Liver (tissue), 9 donors: ENCODE measurements around the gene ARV1. TPM values are rescaled to one million over a fixed set of nuclear protein-coding genes. Genes with fewer than 3 reads are reported as not detected.

Experiments used
- DNase-seq: peaks from one replicate; pipeline ENCODE4 v3.0.0-alpha.2; 2017; ENCODE audit warnings: low spot score
- H3K27ac ChIP-seq, 2 donors: one replicate each; pipeline ENCODE4 v1.7.0; 2013; ENCODE audit warnings: inconsistent platforms in 2 of 2, low read length in 2 of 2, control low read depth in 1 of 2, low read depth in 1 of 2, mild to moderate bottlenecking in 1 of 2
- H3K27me3 ChIP-seq, 4 donors: one replicate each; pipeline versions ENCODE4 v1.6.1 to v1.7.0; 2013; ENCODE audit warnings: low read length in 3 of 4, inconsistent platforms in 1 of 4, mild to moderate bottlenecking in 1 of 4, moderate library complexity in 1 of 4; ENCODE audit not compliant: control insufficient read depth in 4 of 4, insufficient read depth in 4 of 4
- H3K36me3 ChIP-seq, 4 donors: one replicate each; pipeline versions ENCODE4 v1.6.1 to v1.7.0; 2013; ENCODE audit warnings: low read length in 3 of 4, mild to moderate bottlenecking in 3 of 4, low read depth in 1 of 4, moderate library complexity in 1 of 4; ENCODE audit not compliant: control insufficient read depth in 4 of 4, insufficient read depth in 3 of 4
- H3K4me1 ChIP-seq, 4 donors: one replicate each; pipeline versions ENCODE4 v1.6.1 to v1.7.0; 2013; ENCODE audit warnings: low read length in 3 of 4, mild to moderate bottlenecking in 3 of 4, moderate library complexity in 1 of 4; ENCODE audit not compliant: control insufficient read depth in 4 of 4, insufficient read depth in 4 of 4
- H3K4me3 ChIP-seq, 3 donors: one replicate each; pipeline versions ENCODE4 v1.6.1 to v1.7.0; 2013; ENCODE audit warnings: low read length in 3 of 3, control low read depth in 1 of 3, low read depth in 1 of 3, mild to moderate bottlenecking in 1 of 3
- H3K9ac ChIP-seq, 2 donors: one replicate each; pipeline ENCODE4 v1.7.0; 2013; ENCODE audit warnings: low read length in 2 of 2, mild to moderate bottlenecking in 2 of 2, moderate library complexity in 2 of 2, control low read depth in 1 of 2, low read depth in 1 of 2
- H3K9me3 ChIP-seq, 4 donors: one replicate each; pipeline versions ENCODE4 v1.6.1 to v1.7.0; 2013; ENCODE audit warnings: low read length in 3 of 4; ENCODE audit not compliant: control insufficient read depth in 4 of 4
- EGR1 ChIP-seq, 2 donors: IDR thresholded peaks; 2 replicates each; pipeline ENCODE4 v1.6.1; 2016 to 2018; ENCODE audit warnings: antibody characterized with exemption in 2 of 2, low read depth in 2 of 2
- FOXA1 ChIP-seq: IDR thresholded peaks from 2 replicates; pipeline ENCODE4 v1.6.1; 2016; ENCODE audit warnings: antibody characterized with exemption
- GABPA ChIP-seq, 2 donors: IDR thresholded peaks in 1 of 2; conservative IDR thresholded peaks in 1 of 2; 2 replicates each; pipeline ENCODE4 v1.6.1; 2016; ENCODE audit warnings: antibody characterized with exemption in 2 of 2, mild to moderate bottlenecking in 1 of 2, moderate library complexity in 1 of 2
- HNF4A ChIP-seq, 2 donors: conservative IDR thresholded peaks; 2 replicates each; pipeline ENCODE4 v1.6.1; 2016; ENCODE audit warnings: antibody characterized with exemption in 2 of 2, mild to moderate bottlenecking in 2 of 2
- HNF4G ChIP-seq: IDR thresholded peaks from 2 replicates; pipeline ENCODE4 v1.6.1; 2016; ENCODE audit warnings: antibody characterized with exemption
- JUND ChIP-seq, 2 donors: IDR thresholded peaks; 2 replicates each; pipeline ENCODE4 v1.6.1; 2016; ENCODE audit warnings: antibody characterized with exemption in 2 of 2
- NR2F2 ChIP-seq: IDR thresholded peaks from 2 replicates; pipeline ENCODE4 v1.6.1; 2016; ENCODE audit warnings: antibody characterized with exemption
- RAD21 ChIP-seq, 2 donors: IDR thresholded peaks; 2 replicates each; pipeline ENCODE4 v1.6.1; 2016; ENCODE audit warnings: antibody characterized with exemption in 2 of 2, mild to moderate bottlenecking in 2 of 2
- SP1 ChIP-seq: IDR thresholded peaks from 2 replicates; pipeline ENCODE4 v1.6.1; 2018; ENCODE audit warnings: antibody characterized with exemption, mild to moderate bottlenecking
- TAF1 ChIP-seq: conservative IDR thresholded peaks from 2 replicates; pipeline ENCODE4 v1.6.1; 2016; ENCODE audit warnings: antibody characterized with exemption, mild to moderate bottlenecking
- YY1 ChIP-seq: IDR thresholded peaks from 2 replicates; pipeline ENCODE4 v1.6.1; 2016; ENCODE audit warnings: antibody characterized with exemption, mild to moderate bottlenecking
- WGBS: extraction: QIAGEN DNeasy Blood & Tissue Kit; methylation state at CpG from one replicate; pipeline ENCODE4 v1.1.7; 2013; 5-methylcytosine and 5-hydroxymethylcytosine counted together
- polyA plus RNA-seq, 2 donors: library from polyadenylated mRNA; stranded (reverse) in 1 of 2; unstranded in 1 of 2; fragments of 200-250 nt in 1 of 2; fragments of >200 nt in 1 of 2; fragmentation: Nextera tagmentation in 1 of 2; extraction: Ambion mirVana in 1 of 2; gene quantifications; one replicate each; pipeline versions ENCODE4 v1.2.1 to v1.2.3, GENCODE V29; 2013 to 2015
- total RNA-seq, 2 donors: library from RNA; depleted of rRNA; stranded (reverse); fragments of >200 nt; gene quantifications; one replicate each; pipeline ENCODE4 v1.2.3, GENCODE V29; 2014
- TF ChIP-seq, protein P1 (sequence below): fragments of 150-350 bp; IDR thresholded peaks from 2 replicates; pipeline ENCODE4 v1.5.1; 2017; ENCODE audit warnings: improper control_type of control experiment, low read depth, low read length; ENCODE audit not compliant: missing input control
- TF ChIP-seq, protein P2 (sequence below): IDR thresholded peaks from 2 replicates; pipeline ENCODE4 v1.6.1; 2016; ENCODE audit warnings: antibody characterized with exemption
- donor health status: healthy.
- donor health status: healthy.
- donor health status: healthy.
- donor health status: healthy.
- donor health status: healthy.

ARV1 gene
- total and polyA plus RNA-seq, 4 donors = 11.4 to 18.9 (median 14.6) TPM

DNA sequence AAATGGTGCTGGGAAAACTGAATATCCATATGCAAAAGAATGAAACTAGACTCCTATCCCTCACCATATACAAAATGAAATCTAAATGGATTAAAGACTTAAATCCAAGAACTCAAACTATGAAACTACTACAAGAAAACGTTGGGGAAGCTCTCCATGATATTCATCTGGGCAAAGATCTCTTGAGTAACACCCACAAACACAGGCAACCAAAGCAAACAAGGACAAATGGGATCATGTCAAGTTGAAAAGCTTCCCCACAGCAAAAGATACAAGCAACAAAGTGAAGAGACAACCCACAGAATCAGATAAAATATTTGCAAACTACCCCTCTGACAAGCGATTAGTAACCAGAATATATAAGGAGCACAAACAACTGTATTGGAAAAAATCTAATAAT is 14.0 kb upstream of the ARV1 start:
- no peak overlapping the region for H3K9ac ChIP-seq
- 20% methylated on average over 2 of the region's 2 CpGs for WGBS
- peak; percentile 25 for TF ChIP-seq HNF4A (conservative IDR thresholded peaks at IDR 0.05)
- TF ChIP-seq JUND (IDR thresholded peaks at IDR 0.05) = no peak
- no peak for TF ChIP-seq FOXA1
- peak in 1 of 2 donors; percentile 18 for TF ChIP-seq RAD21 (IDR thresholded peaks at IDR 0.05)
- TF ChIP-seq YY1 = peak; percentile 32
- TF ChIP-seq HNF4G = no peak
- no peaks in the 10 kb centered on the region for H3K9me3 ChIP-seq
- H3K4me1 ChIP-seq = peaks cover 3 to 16% (median 8%) of the 10 kb centered on the region in 4 donors
- no peak overlapping the region for H3K27ac ChIP-seq
- no peak overlapping the region for H3K4me3 ChIP-seq
- H3K36me3 ChIP-seq = peaks cover 0 to under 1% (median 0%) of the 10 kb centered on the region in 4 donors
- no peak for DNase-seq
- no peaks in the 10 kb centered on the region for H3K27me3 ChIP-seq

DNA sequence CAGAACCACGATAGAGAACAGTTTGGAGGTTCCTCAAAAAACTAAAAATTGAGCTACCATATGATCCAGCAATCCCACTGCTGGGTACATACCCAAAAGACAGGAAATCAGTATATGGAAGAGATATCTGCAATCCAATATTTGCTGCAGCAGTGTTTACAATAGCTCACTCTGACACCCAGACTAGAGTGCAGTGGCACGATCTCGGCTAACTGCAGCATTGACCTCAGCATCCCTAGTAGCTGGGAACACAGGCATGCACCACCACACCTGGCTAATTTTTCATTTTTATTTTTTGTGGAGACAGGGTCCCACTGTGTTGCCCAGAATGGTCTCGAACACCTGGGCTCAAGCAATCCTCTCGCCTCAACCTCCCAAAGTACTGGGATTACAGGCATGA is 13.4 kb upstream of the ARV1 start:
- Histone ChIP-seq H3K4me3 (no peak overlapping the region), H3K27ac (no peak overlapping the region), H3K27me3 (no peaks in the 10 kb centered on the region), H3K9ac (no peak overlapping the region), H3K4me1 (peaks cover 3 to 16% (median 8%) of the 10 kb centered on the region in 4 donors), H3K9me3 (no peaks in the 10 kb centered on the region), H3K36me3 (peaks cover 0 to 2% (median 0%) of the 10 kb centered on the region in 4 donors)
- 73% methylated on average over 5 of the region's 5 CpGs for WGBS
- TF ChIP-seq NR2F2 (no peak), EGR1 (IDR thresholded peaks at IDR 0.05; ENCODE audit: low read depth in 2 of 2) (no peak), HNF4A (conservative IDR thresholded peaks at IDR 0.05) (no peak), RAD21 (IDR thresholded peaks at IDR 0.05) (no peak), JUND (IDR thresholded peaks at IDR 0.05) (no peak), TAF1 (no peak)
- TF ChIP-seq, protein P1, sequence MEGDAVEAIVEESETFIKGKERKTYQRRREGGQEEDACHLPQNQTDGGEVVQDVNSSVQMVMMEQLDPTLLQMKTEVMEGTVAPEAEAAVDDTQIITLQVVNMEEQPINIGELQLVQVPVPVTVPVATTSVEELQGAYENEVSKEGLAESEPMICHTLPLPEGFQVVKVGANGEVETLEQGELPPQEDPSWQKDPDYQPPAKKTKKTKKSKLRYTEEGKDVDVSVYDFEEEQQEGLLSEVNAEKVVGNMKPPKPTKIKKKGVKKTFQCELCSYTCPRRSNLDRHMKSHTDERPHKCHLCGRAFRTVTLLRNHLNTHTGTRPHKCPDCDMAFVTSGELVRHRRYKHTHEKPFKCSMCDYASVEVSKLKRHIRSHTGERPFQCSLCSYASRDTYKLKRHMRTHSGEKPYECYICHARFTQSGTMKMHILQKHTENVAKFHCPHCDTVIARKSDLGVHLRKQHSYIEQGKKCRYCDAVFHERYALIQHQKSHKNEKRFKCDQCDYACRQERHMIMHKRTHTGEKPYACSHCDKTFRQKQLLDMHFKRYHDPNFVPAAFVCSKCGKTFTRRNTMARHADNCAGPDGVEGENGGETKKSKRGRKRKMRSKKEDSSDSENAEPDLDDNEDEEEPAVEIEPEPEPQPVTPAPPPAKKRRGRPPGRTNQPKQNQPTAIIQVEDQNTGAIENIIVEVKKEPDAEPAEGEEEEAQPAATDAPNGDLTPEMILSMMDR = no peak
- TF ChIP-seq, protein P2, sequence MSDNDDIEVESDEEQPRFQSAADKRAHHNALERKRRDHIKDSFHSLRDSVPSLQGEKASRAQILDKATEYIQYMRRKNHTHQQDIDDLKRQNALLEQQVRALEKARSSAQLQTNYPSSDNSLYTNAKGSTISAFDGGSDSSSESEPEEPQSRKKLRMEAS = no peak
- no peak for DNase-seq

DNA sequence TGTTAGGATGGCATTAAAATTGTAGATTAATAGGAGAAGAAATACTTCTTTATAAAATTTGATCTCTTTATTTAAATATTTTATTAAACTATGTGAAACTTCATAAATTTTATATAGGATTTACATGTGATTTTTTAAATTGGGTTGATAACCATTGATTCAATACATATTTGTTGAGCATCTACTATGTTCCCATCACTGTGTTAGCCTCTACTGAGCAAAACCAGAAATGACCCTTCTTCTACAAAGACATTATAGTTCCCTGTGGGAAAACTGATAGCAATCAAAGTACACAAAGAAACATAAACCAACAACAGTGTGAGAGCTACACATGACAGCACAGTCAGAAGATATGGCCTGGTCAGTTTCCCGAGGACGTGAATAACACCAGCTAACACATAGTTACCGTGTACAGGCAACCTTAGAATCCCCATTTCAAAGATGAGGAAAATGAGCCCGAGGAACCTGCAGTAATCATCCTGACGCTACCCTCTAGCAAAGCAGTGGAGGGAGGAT is 12.5 kb upstream of the ARV1 start:
- H3K36me3 ChIP-seq = peaks cover 0 to 2% (median 0%) of the 10 kb centered on the region in 4 donors
- WGBS = 95% methylated on average over 5 of the region's 5 CpGs
- no peaks in the 10 kb centered on the region for H3K27me3 ChIP-seq
- no peak overlapping the region for H3K4me3 ChIP-seq
- peaks cover 3 to 16% (median 8%) of the 10 kb centered on the region in 4 donors for H3K4me1 ChIP-seq
- DNase-seq = no peak
- H3K27ac ChIP-seq = no peak overlapping the region
- TF ChIP-seq SP1 (no peak), GABPA (IDR thresholded peaks at IDR 0.05 in 1 of 2, conservative IDR thresholded peaks at IDR 0.05 in 1 of 2) (no peak), HNF4A (conservative IDR thresholded peaks at IDR 0.05) (no peak)
- H3K9ac ChIP-seq = no peak overlapping the region
- no peaks in the 10 kb centered on the region for H3K9me3 ChIP-seq
